Esophagus squamous epithelium (tissue), 5 donors: Measurements from ENCODE around the gene SFT2D2. TPM values are rescaled to one million over a fixed set of nuclear protein-coding genes. Genes with fewer than 3 reads are reported as not detected.
"Not testable (repeated sequence)": the region's sequence is repeated elsewhere in the genome, so short reads cannot be mapped to it uniquely, and the experiment has no call there.

Source experiments
- DNase-seq: peaks from one replicate; lab custom pipeline; 2025; lab: John Stamatoyannopoulos, UW
- H3K27ac ChIP-seq, 4 donors: fragments of 200-600 bp; sonication (generic); one replicate each; pipeline ENCODE4 v1.5.1; 2016 to 2019; ENCODE audit warnings: mild to moderate bottlenecking in 1 of 4
- H3K27me3 ChIP-seq, 4 donors: fragments of 200-600 bp; sonication (generic); 1 replicate in 3 of 4; 2 replicates in 1 of 4; pipeline versions ENCODE4 v1.5.1 to v1.6.0; 2017 to 2021; ENCODE audit warnings: antibody characterized with exemption in 1 of 4
- H3K36me3 ChIP-seq, 3 donors: fragments of 200-600 bp; sonication (generic); one replicate each; pipeline ENCODE4 v1.5.1; 2016 to 2019
- H3K4me1 ChIP-seq, 3 donors: fragments of 200-600 bp; sonication (generic); one replicate each; pipeline ENCODE4 v1.5.1; 2017 to 2019
- H3K4me3 ChIP-seq, 4 donors: fragments of 200-600 bp; sonication (generic); 1 replicate in 3 of 4; 2 replicates in 1 of 4; pipeline ENCODE4 v1.5.1; 2016 to 2019; ENCODE audit warnings: mild to moderate bottlenecking in 2 of 4, moderate library complexity in 1 of 4
- H3K9me3 ChIP-seq, 3 donors: fragments of 200-600 bp; sonication (generic); one replicate each; pipeline ENCODE4 v1.5.1; 2016 to 2019
- CTCF ChIP-seq, 6 experiments: fragments of 450-650 bp in 4 of 6; fragments of 200-600 bp in 2 of 6; sonication (generic) in 2 of 6; IDR thresholded peaks; one replicate each; pipeline ENCODE4 v1.5.1; 2016 to 2019; ENCODE audit warnings: antibody characterized with exemption in 6 of 6, mild to moderate bottlenecking in 4 of 6, moderate library complexity in 4 of 6
- POLR2A ChIP-seq, 4 donors: fragments of 450-650 bp; IDR thresholded peaks; one replicate each; pipeline ENCODE4 v1.6.1; 2017; ENCODE audit warnings: antibody characterized with exemption in 4 of 4, mild to moderate bottlenecking in 4 of 4, moderate library complexity in 3 of 4
- WGBS, 2 donors: methylation state at CpG; one replicate each; pipeline ENCODE4 v1.1.5; 2018; 5-methylcytosine and 5-hydroxymethylcytosine counted together
- intact Hi-C: fragments of 100-400 bp; cut with DNase I; formaldehyde crosslinking; loops from one replicate; pipeline ENCODE4 v1.15.0; 2022
- total RNA-seq, 4 donors: library from RNA; depleted of rRNA; stranded (reverse); fragments of >200 nt; gene quantifications; one replicate each; pipeline ENCODE4 v1.1.0, GENCODE V29; 2016
- donor health status: DM: yes; HTN: yes; CAD: no.

The SFT2D2 gene
- total RNA-seq, 4 donors from 2014 or later = 34.0 to 44.1 (median 40.1) TPM

- TF ChIP-seq POLR2A (IDR thresholded peaks at IDR 0.05) (no peak), CTCF (IDR thresholded peaks at IDR 0.05) (no peak)
- no peak for DNase-seq
- H3K9me3 ChIP-seq = no peaks in the 10 kb centered on the region
- intact Hi-C loops = no loop called here
- H3K4me3 ChIP-seq = no peak overlapping the region
- no peaks in the 10 kb centered on the region for H3K27me3 ChIP-seq
- 33 to 69% methylated on average over 1 of the region's 1 CpG for WGBS, 2 donors
- peak overlapping the region in 3 of 4 donors; percentile 37 to 70 (median 42) for H3K27ac ChIP-seq
- H3K36me3 ChIP-seq = peaks cover 0 to 38% (median 0%) of the 10 kb centered on the region in 3 donors
- H3K4me1 ChIP-seq = peaks cover 0 to 16% (median 0%) of the 10 kb centered on the region in 3 donors
Measured at GRCh38 chr1:168202941-168203654, 22.7 kb upstream of the SFT2D2 start.

GRCh38 chr1:168206111-168206510 is 19.7 kb upstream of the SFT2D2 start:
- peaks cover 0 to 2% (median 0%) of the 10 kb centered on the region in 3 donors for H3K9me3 ChIP-seq
- no peak for DNase-seq
- peaks cover 0 to 16% (median 0%) of the 10 kb centered on the region in 3 donors for H3K4me1 ChIP-seq
- H3K4me3 ChIP-seq = no peak overlapping the region
- H3K27ac ChIP-seq = no peak overlapping the region
- no peaks in the 10 kb centered on the region for H3K27me3 ChIP-seq
- H3K36me3 ChIP-seq = peaks cover 0 to 9% (median 0%) of the 10 kb centered on the region in 3 donors
- TF ChIP-seq POLR2A (IDR thresholded peaks at IDR 0.05) (no peak), CTCF (IDR thresholded peaks at IDR 0.05) (no peak)
- intact Hi-C loops = no loop called here

- H3K36me3 ChIP-seq, DNase-seq, intact Hi-C loops, H3K27me3 ChIP-seq, H3K4me3 ChIP-seq, H3K27ac ChIP-seq: not testable (repeated sequence)
- WGBS, 2 donors = no CpG with 5 or more reads among the region's 34 CpGs
- Histone ChIP-seq H3K9me3 (peaks cover 0 to 13% (median 0%) of the 10 kb centered on the region in 3 donors), H3K4me1 (peaks cover 0 to 12% (median 0%) of the 10 kb centered on the region in 3 donors)
Measured at GRCh38 chr1:168207673-168208072, 18.1 kb upstream of the SFT2D2 start.

- intact Hi-C loops = no loop called here
- no peaks in the 10 kb centered on the region for H3K4me1 ChIP-seq
- H3K4me3 ChIP-seq = no peak overlapping the region
- 85 to 86% methylated on average over 3 of the region's 3 CpGs for WGBS, 2 donors
- DNase-seq = no peak
- H3K9me3 ChIP-seq = peaks cover 0 to 13% (median 0%) of the 10 kb centered on the region in 3 donors
- no peak overlapping the region for H3K27ac ChIP-seq
- no peaks in the 10 kb centered on the region for H3K27me3 ChIP-seq
- TF ChIP-seq POLR2A (IDR thresholded peaks at IDR 0.05) (no peak), CTCF (IDR thresholded peaks at IDR 0.05) (no peak)
- H3K36me3 ChIP-seq = no peaks in the 10 kb centered on the region
Measured at GRCh38 chr1:168210312-168210711, 15.5 kb upstream of the SFT2D2 start.

GRCh38 chr1:168213349-168213748 is 12.5 kb upstream of the SFT2D2 start:
- 89 to 100% methylated on average over 2 of the region's 2 CpGs for WGBS, 2 donors
- H3K4me3 ChIP-seq = no peak overlapping the region
- no peaks in the 10 kb centered on the region for H3K27me3 ChIP-seq
- no peaks in the 10 kb centered on the region for H3K36me3 ChIP-seq
- DNase-seq = no peak
- TF ChIP-seq POLR2A (IDR thresholded peaks at IDR 0.05) (no peak), CTCF (IDR thresholded peaks at IDR 0.05) (no peak)
- intact Hi-C loops = no loop called here
- peaks cover 0 to 13% (median 0%) of the 10 kb centered on the region in 3 donors for H3K9me3 ChIP-seq
- H3K4me1 ChIP-seq = no peaks in the 10 kb centered on the region
- H3K27ac ChIP-seq = no peak overlapping the region
